Glutamatergic neuron (in vitro differentiated cells): ENCODE data around the gene F13A1. TPM values are rescaled to one million over a fixed set of nuclear protein-coding genes. Genes with fewer than 3 reads are reported as not detected.

Experiments
- DNase-seq: peaks from one replicate; pipeline ENCODE4 v3.0.0; 2022
- H3K27ac Mint-ChIP-seq: one replicate; pipeline ENCODE4 v1.8.0; 2020; ENCODE audit warnings: mild to moderate bottlenecking, mixed read lengths, inconsistent platforms; ENCODE audit not compliant: unreplicated experiment
- H3K27me3 Mint-ChIP-seq: one replicate; pipeline ENCODE4 v1.8.0; 2020; ENCODE audit warnings: mild to moderate bottlenecking, moderate library complexity, mixed read lengths, inconsistent platforms; ENCODE audit not compliant: unreplicated experiment
- H3K36me3 Mint-ChIP-seq: one replicate; pipeline ENCODE4 v1.8.0; 2020; ENCODE audit warnings: mild to moderate bottlenecking, mixed read lengths, inconsistent platforms; ENCODE audit not compliant: unreplicated experiment
- H3K4me1 Mint-ChIP-seq: one replicate; pipeline ENCODE4 v1.8.0; 2020; ENCODE audit warnings: mild to moderate bottlenecking, low read depth, mixed read lengths, inconsistent platforms; ENCODE audit not compliant: unreplicated experiment
- H3K4me3 Mint-ChIP-seq: one replicate; pipeline ENCODE4 v1.8.0; 2020; ENCODE audit warnings: mild to moderate bottlenecking, mixed read lengths, inconsistent platforms; ENCODE audit not compliant: unreplicated experiment
- H3K9me3 Mint-ChIP-seq: one replicate; pipeline ENCODE4 v1.8.0; 2020; ENCODE audit warnings: mild to moderate bottlenecking, moderate library complexity, mixed read lengths, inconsistent platforms; ENCODE audit not compliant: unreplicated experiment
- total RNA-seq: library from RNA; stranded (reverse); fragmentation: NEBNext Ultra II Directional; extraction: Animal tissue kit (Norgen Biotek cat#: 25700); gene quantifications from one replicate; pipeline ENCODE4 v1.2.1, GENCODE V29; 2021; ENCODE audit not compliant: unreplicated experiment
- TF ChIP-seq, protein P1 (sequence below): fragments of 200-600 bp; sonication (generic); IDR thresholded peaks from one replicate; pipeline ENCODE4 v1.5.0; 2021; ENCODE audit not compliant: partially characterized antibody, unreplicated experiment

F13A1 gene
- total RNA-seq, 1 donor from 2014 or later: not detected

DNA sequence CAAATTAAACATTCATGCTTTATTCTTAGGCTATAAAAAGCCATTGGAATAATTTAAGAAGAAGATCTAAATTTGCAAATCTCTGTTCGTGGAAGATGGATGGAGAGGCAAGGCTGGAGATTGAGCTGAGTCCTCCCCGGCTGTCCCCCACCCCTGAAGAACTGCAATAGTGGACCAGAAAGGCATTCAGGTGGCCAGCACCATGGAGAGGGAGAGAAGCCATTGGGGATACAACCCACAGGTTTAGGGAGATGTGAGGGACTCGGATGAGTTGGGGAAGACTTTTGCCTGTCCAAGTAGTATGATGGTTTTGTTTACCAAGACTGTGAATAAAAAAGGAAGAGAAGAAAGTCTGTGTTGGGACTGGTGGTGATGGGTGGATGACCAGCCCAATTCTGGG lies 120.8 kb downstream of the F13A1 start:
- peaks cover 2% of the 10 kb centered on the region for H3K27me3 Mint-ChIP-seq
- peaks cover 5% of the 10 kb centered on the region for H3K9me3 Mint-ChIP-seq
- TF ChIP-seq, protein P1, sequence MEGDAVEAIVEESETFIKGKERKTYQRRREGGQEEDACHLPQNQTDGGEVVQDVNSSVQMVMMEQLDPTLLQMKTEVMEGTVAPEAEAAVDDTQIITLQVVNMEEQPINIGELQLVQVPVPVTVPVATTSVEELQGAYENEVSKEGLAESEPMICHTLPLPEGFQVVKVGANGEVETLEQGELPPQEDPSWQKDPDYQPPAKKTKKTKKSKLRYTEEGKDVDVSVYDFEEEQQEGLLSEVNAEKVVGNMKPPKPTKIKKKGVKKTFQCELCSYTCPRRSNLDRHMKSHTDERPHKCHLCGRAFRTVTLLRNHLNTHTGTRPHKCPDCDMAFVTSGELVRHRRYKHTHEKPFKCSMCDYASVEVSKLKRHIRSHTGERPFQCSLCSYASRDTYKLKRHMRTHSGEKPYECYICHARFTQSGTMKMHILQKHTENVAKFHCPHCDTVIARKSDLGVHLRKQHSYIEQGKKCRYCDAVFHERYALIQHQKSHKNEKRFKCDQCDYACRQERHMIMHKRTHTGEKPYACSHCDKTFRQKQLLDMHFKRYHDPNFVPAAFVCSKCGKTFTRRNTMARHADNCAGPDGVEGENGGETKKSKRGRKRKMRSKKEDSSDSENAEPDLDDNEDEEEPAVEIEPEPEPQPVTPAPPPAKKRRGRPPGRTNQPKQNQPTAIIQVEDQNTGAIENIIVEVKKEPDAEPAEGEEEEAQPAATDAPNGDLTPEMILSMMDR: no peak
- peaks cover 5% of the 10 kb centered on the region for H3K36me3 Mint-ChIP-seq
- DNase-seq: no peak
- no peak overlapping the region for H3K4me3 Mint-ChIP-seq
- H3K4me1 Mint-ChIP-seq: no peaks in the 10 kb centered on the region
- H3K27ac Mint-ChIP-seq: no peak overlapping the region

DNA sequence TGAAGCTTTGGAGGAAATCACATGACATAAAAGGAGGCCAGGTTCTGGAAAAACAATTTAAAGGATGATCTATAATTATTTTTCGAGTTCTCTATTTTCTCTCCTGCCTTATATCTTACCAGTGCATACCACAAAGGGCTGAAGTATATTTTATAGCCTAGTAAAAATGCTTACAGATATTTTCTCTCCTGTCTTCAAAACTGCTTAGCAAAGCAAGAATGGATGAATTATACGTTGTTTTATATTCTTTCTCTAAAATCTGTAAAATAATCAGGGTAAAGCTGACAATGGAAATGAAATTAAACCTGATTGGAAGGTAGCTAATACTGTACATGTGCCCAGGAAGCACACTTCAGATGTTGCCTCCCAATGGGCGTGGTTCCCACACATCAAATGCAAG lies 123.7 kb downstream of the F13A1 start:
- Mint-ChIP-seq H3K27ac (no peak overlapping the region), H3K36me3 (peaks cover 5% of the 10 kb centered on the region), H3K4me1 (no peaks in the 10 kb centered on the region), H3K9me3 (peaks cover 5% of the 10 kb centered on the region), H3K4me3 (no peak overlapping the region), H3K27me3 (peaks cover 6% of the 10 kb centered on the region)
- DNase-seq: no peak
- TF ChIP-seq, protein P1: no peak

DNA sequence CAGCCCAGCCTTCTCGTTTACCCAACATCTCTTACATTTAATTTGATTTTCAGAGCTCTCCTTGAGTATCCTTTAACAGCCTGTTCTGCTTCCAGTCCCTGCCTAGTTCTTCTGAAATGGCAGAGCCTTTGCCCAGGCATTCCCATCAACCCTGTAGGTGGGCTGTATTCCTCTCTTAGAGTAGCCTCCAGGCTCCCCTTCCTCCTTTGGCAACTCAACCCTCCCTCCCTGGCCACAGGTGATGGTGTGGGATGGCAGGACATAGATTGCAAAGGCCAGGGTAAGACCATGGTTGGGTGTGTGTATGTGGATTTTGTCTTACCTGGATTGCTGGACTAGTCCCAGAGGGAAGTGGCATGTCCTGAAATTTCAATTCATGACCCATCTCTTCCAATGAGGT lies 125.4 kb downstream of the F13A1 start:
- Mint-ChIP-seq H3K4me3 (no peak overlapping the region), H3K36me3 (peaks cover 5% of the 10 kb centered on the region), H3K4me1 (peaks cover 1% of the 10 kb centered on the region), H3K27me3 (peaks cover 6% of the 10 kb centered on the region), H3K9me3 (no peaks in the 10 kb centered on the region), H3K27ac (no peak overlapping the region)
- DNase-seq: no peak
- TF ChIP-seq, protein P1: no peak

DNA sequence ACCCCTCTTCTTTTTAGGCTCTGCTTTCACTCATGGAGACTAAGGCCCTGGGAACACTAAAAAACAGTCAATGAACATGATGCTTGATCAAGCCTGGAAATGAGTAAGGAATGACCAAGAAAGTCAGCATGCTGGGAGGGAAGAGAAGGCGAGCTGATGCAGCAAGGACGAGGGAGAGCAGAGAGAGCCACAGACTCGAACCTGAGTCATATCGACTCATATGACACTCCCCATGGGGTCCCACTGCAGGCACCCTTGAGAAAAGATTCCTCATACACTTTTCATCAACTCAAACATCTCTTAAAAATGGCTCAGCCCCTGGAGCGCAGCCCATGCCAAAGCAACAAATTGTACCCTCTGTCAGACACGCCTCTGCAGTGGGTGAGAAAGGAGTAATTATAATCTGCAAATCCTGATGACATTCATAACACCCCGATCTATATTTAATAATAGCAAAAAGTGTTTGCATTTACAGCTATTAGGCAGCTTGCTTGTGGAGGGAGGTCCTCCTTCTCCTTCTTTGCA lies 127.2 kb downstream of the F13A1 start:
- no peak overlapping the region for H3K4me3 Mint-ChIP-seq
- no peak overlapping the region for H3K27ac Mint-ChIP-seq
- TF ChIP-seq, protein P1: no peak
- H3K4me1 Mint-ChIP-seq: peaks cover 1% of the 10 kb centered on the region
- no peaks in the 10 kb centered on the region for H3K36me3 Mint-ChIP-seq
- H3K9me3 Mint-ChIP-seq: no peaks in the 10 kb centered on the region
- no peak for DNase-seq
- H3K27me3 Mint-ChIP-seq: peaks cover 4% of the 10 kb centered on the region

DNA sequence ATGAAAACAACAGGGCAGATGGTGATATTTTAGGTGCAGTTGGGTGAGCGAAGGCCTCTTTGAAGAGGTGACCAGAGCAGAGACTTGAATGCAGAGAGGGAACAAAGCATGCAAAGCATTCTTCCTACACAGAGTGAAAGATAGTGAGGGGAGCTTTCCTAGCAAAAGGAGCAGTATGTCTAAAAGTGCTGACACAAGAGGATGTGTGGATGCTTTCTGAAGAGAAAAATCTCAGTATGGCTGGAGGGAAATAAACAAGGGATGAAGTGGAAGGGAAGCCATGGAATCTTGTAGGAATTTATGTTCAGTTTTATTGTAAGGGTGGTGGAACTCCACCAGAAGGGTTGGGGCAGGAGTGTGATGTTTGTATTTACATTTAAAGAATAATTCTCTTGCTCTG lies 128.6 kb downstream of the F13A1 start:
- DNase-seq: no peak
- H3K27ac Mint-ChIP-seq: no peak overlapping the region
- peaks cover 4% of the 10 kb centered on the region for H3K27me3 Mint-ChIP-seq
- no peak overlapping the region for H3K4me3 Mint-ChIP-seq
- peaks cover 1% of the 10 kb centered on the region for H3K4me1 Mint-ChIP-seq
- TF ChIP-seq, protein P1: no peak
- no peaks in the 10 kb centered on the region for H3K36me3 Mint-ChIP-seq
- H3K9me3 Mint-ChIP-seq: no peaks in the 10 kb centered on the region
